Measurements from ENCODE around the gene ZFTA.

GRCh38 chr11:63762654-63763495 lies 5.7 kb downstream of the ZFTA start:
- no peak for TF ChIP-seq TAF1 (IDR thresholded peaks at IDR 0.05; ENCODE audit: low read depth)
- no peak for TF ChIP-seq CEBPB (IDR thresholded peaks at IDR 0.05)
- no peak for TF ChIP-seq MAX (IDR thresholded peaks at IDR 0.05)
- no peak for TF ChIP-seq TEAD4 (IDR thresholded peaks at IDR 0.05)
- TF ChIP-seq YY1 (IDR thresholded peaks at IDR 0.05; ENCODE audit: low read depth) = no peak
- TF ChIP-seq REST (IDR thresholded peaks at IDR 0.05; ENCODE audit: low read depth) = no peak
- TF ChIP-seq EP300 (IDR thresholded peaks at IDR 0.05; ENCODE audit: borderline replicate concordance) = no peak
- TF ChIP-seq EGR1 (IDR thresholded peaks at IDR 0.05) = no peak
- no peak for TF ChIP-seq ZBTB7A (IDR thresholded peaks at IDR 0.05; ENCODE audit: low read depth)
- TF ChIP-seq TCF12 (IDR thresholded peaks at IDR 0.05; ENCODE audit: low read depth) = no peak
- TF ChIP-seq CREB1 (IDR thresholded peaks at IDR 0.05; ENCODE audit: low read depth) = no peak

Measured in Ishikawa (cell line).